Measurements from ENCODE around the gene CD200R1L.

The CD200R1L gene

DNA sequence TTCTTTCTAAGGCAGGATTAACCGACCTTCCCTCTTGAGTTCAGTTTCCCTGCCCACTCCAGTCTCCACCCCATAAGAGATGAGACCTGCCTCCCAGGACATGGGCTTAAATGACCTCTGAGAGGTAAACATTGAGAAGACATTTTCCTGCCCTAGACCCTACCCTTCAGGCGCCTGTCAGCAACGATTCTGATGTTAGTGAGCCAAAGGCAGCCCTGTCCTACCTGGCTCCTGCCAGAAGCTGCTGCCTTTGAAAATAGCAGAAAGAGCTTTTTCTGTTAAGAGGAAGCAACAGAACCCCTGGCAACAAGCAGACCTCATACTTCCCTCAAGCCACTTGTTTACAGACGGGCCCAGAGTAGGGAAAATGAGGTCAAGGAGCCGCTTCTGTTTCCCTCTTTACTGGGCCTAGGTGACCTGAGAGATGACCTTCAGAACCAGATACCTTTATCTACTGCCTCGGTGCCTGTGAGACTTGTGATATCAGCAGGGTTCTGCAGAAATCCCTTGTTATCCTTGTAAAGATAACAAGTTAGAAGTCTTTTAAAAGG, 52.0 kb downstream of the CD200R1L start:
- no peak for TF ChIP-seq EZH2 (IDR thresholded peaks at IDR 0.05; ENCODE audit: borderline replicate concordance, low read length)
- TF ChIP-seq, protein P1, sequence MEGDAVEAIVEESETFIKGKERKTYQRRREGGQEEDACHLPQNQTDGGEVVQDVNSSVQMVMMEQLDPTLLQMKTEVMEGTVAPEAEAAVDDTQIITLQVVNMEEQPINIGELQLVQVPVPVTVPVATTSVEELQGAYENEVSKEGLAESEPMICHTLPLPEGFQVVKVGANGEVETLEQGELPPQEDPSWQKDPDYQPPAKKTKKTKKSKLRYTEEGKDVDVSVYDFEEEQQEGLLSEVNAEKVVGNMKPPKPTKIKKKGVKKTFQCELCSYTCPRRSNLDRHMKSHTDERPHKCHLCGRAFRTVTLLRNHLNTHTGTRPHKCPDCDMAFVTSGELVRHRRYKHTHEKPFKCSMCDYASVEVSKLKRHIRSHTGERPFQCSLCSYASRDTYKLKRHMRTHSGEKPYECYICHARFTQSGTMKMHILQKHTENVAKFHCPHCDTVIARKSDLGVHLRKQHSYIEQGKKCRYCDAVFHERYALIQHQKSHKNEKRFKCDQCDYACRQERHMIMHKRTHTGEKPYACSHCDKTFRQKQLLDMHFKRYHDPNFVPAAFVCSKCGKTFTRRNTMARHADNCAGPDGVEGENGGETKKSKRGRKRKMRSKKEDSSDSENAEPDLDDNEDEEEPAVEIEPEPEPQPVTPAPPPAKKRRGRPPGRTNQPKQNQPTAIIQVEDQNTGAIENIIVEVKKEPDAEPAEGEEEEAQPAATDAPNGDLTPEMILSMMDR (IDR thresholded peaks at IDR 0.05; ENCODE audit: low read length) = no peak
- H3F3A ChIP-seq (ENCODE audit: insufficient read depth, low read length) = no peaks in the 10 kb centered on the region
- H3K4me2 ChIP-seq (ENCODE audit: low read length) = no peak overlapping the region
- no peaks in the 10 kb centered on the region for H3K36me3 ChIP-seq (ENCODE audit: insufficient read depth, low read length)
- no peak overlapping the region for H3K9ac ChIP-seq (ENCODE audit: low read length)
- H2AFZ ChIP-seq (ENCODE audit: low read length) = no peak overlapping the region
- no peaks in the 10 kb centered on the region for H3K79me2 ChIP-seq (ENCODE audit: insufficient read depth, low read length)
- no peaks in the 10 kb centered on the region for H3K9me2 ChIP-seq (ENCODE audit: low read depth, low read length)
- H3K4me1 ChIP-seq (ENCODE audit: insufficient read depth, low read length, severe bottlenecking) = no peaks in the 10 kb centered on the region
- H4K20me1 ChIP-seq (ENCODE audit: insufficient read depth, low read length) = no peaks in the 10 kb centered on the region
- H3K9me3 ChIP-seq (ENCODE audit: low read length) = no peaks in the 10 kb centered on the region
- H3K27me3 ChIP-seq (ENCODE audit: insufficient read depth, low read length) = no peaks in the 10 kb centered on the region
- no peak overlapping the region for H3K4me3 ChIP-seq (ENCODE audit: low read depth, low read length, poor library complexity, severe bottlenecking)
- H3K27ac ChIP-seq (ENCODE audit: low read depth, low read length, poor library complexity, severe bottlenecking) = no peak overlapping the region

DNA sequence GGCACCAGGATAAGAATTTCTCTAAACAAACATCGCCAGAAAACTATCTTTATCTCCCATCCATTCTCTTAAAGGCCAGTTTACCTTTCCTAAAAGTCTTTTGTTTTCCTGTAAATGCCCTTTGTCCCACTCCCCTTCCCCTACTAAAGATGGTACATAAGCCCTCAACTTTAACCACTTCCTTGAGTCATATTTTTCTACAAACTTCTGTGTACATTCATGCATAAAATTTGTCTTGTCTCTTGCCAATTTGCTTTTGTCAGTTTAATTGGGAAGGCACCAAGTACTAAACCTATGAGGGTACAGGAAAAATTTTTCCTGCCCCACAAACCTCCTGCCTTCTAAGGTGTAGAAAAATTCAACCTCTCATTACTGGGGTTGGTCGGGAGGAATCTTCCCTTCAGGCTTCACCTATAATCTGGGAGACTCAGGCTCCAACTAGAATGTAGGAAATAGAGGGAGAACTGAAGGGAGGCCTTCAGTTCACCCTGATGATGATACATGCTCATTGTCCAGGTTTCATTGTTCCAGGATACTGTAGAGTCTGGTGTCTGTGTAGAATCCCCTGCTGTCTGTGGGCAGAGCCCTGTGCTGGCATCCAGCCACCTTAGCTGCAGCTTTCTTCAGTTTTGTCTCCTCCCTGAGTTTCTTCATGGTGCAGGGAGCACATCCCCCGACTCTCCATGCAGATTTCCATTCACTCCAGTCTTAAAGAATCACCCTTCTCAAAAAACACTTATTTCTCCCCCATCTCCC, 53.2 kb downstream of the CD200R1L start:
- Histone ChIP-seq H4K20me1 (ENCODE audit: insufficient read depth, low read length) (no peaks in the 10 kb centered on the region), H3K27me3 (ENCODE audit: insufficient read depth, low read length) (no peaks in the 10 kb centered on the region), H3K9me2 (ENCODE audit: low read depth, low read length) (no peaks in the 10 kb centered on the region), H3K4me3 (ENCODE audit: low read depth, low read length, poor library complexity, severe bottlenecking) (no peak overlapping the region), H3K79me2 (ENCODE audit: insufficient read depth, low read length) (no peaks in the 10 kb centered on the region), H3K4me1 (ENCODE audit: insufficient read depth, low read length, severe bottlenecking) (no peaks in the 10 kb centered on the region), H3K9ac (ENCODE audit: low read length) (no peak overlapping the region), H3K36me3 (ENCODE audit: insufficient read depth, low read length) (no peaks in the 10 kb centered on the region), H3F3A (ENCODE audit: insufficient read depth, low read length) (no peaks in the 10 kb centered on the region), H2AFZ (ENCODE audit: low read length) (no peak overlapping the region), H3K27ac (ENCODE audit: low read depth, low read length, poor library complexity, severe bottlenecking) (no peak overlapping the region), H3K4me2 (ENCODE audit: low read length) (no peak overlapping the region), H3K9me3 (ENCODE audit: low read length) (no peaks in the 10 kb centered on the region)
- no peak for TF ChIP-seq EZH2 (IDR thresholded peaks at IDR 0.05; ENCODE audit: borderline replicate concordance, low read length)
- TF ChIP-seq, protein P1 (IDR thresholded peaks at IDR 0.05; ENCODE audit: low read length) = no peak

DNA sequence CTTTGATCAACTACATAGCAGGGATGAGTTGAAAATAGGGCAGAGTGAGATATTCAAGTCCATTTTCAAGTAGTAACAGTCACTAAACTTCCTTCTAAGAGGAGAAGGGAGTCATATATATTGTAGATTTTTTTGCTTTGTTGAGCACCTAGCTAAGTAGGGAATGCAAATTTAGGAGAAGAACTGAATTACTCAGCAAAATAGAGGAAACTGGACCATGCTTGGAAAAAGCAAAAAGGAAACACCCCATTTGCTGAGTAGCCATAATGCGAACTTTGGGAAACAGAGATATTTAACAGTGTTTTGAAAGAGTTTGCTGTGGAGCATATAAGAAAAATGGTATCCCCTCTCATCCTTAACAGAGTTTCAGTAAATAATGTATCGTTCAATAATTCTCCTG, 54.9 kb downstream of the CD200R1L start:
- Histone ChIP-seq H3K9ac (ENCODE audit: low read length) (no peak overlapping the region), H4K20me1 (ENCODE audit: insufficient read depth, low read length) (no peaks in the 10 kb centered on the region), H3K27me3 (ENCODE audit: insufficient read depth, low read length) (no peaks in the 10 kb centered on the region), H3K27ac (ENCODE audit: low read depth, low read length, poor library complexity, severe bottlenecking) (no peak overlapping the region), H3K79me2 (ENCODE audit: insufficient read depth, low read length) (no peaks in the 10 kb centered on the region), H3K4me3 (ENCODE audit: low read depth, low read length, poor library complexity, severe bottlenecking) (no peak overlapping the region), H3K9me2 (ENCODE audit: low read depth, low read length) (no peaks in the 10 kb centered on the region), H2AFZ (ENCODE audit: low read length) (no peak overlapping the region), H3K4me1 (ENCODE audit: insufficient read depth, low read length, severe bottlenecking) (no peaks in the 10 kb centered on the region), H3K9me3 (ENCODE audit: low read length) (no peaks in the 10 kb centered on the region), H3K36me3 (ENCODE audit: insufficient read depth, low read length) (no peaks in the 10 kb centered on the region), H3F3A (ENCODE audit: insufficient read depth, low read length) (no peaks in the 10 kb centered on the region), H3K4me2 (ENCODE audit: low read length) (no peak overlapping the region)
- TF ChIP-seq EZH2 (IDR thresholded peaks at IDR 0.05; ENCODE audit: borderline replicate concordance, low read length) = no peak
- TF ChIP-seq, protein P1 (IDR thresholded peaks at IDR 0.05; ENCODE audit: low read length) = no peak

Measured in OCI-LY1 (cell line).